Stimulated activated naive CD4-positive, alpha-beta T cell treated with Interleukin-2 at 50 U/mL for 16 hours (primary cell): ENCODE measurements around the gene DDX25.
"Not testable (repeated sequence)": the region's sequence is repeated elsewhere in the genome, so short reads cannot be mapped to it uniquely, and the experiment has no call there.

ENCODE experiments used
- DNase-seq: peaks from one replicate; lab custom pipeline; 2025; lab: John Stamatoyannopoulos, UW

Gene DDX25

GRCh38 chr11:125903711-125904659 is at the start of gene DDX25:
Gene DDX25 (plus strand): TSS chr11:125904508. CDS start chr11:125904518, 10 bp downstream.
- DNase-seq, result no peak

- not testable (repeated sequence) for DNase-seq
Observed at GRCh38 chr11:125857670-125858069, 46.6 kb upstream of the DDX25 start.

DNA sequence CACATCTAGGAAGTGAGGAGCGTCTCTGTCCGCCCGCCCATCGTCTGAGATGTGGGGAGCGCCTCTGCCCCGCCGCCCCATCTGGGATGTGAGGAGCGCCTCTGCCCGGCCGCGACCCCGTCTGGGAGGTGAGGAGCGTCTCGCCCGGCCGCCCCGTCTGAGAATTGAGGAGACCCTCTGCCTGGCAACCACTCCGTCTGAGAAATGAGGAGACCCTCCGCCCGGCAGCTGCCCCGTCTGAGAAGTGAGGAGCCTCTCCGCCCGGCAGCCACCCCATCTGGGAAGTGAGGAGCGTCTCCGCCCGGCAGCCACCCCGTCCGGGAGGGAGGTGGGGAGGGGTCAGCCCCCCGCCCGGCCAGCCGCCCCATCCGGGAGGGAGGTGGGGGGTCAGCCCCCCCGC is 41.5 kb upstream of the DDX25 start:
- DNase-seq, result not testable (repeated sequence)

DNA sequence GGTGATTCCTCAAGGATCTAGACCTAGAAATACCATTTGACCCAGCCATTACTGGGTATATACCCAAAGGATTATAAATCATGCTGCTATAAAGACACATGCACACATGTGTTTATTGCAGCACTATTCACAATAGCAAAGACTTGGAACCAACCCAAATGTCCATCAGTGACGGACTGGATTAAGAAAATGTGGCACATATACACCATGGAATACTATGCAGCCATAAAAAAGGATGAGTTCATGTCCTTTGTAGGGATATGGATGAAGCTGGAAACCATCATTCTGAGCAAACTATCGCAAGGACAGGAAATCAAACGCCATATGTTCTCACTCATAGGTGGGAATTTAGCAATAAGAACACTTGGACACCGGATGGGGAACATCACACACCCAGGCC is 39.0 kb upstream of the DDX25 start:
- not testable (repeated sequence) for DNase-seq

GRCh38 chr11:125869521-125869920 is 34.8 kb upstream of the DDX25 start:
- no peak for DNase-seq

GRCh38 chr11:125871391-125872137 is 32.7 kb upstream of the DDX25 start:
- DNase-seq, result no peak

GRCh38 chr11:125872138-125872491 is 32.2 kb upstream of the DDX25 start:
- no peak for DNase-seq

DNA sequence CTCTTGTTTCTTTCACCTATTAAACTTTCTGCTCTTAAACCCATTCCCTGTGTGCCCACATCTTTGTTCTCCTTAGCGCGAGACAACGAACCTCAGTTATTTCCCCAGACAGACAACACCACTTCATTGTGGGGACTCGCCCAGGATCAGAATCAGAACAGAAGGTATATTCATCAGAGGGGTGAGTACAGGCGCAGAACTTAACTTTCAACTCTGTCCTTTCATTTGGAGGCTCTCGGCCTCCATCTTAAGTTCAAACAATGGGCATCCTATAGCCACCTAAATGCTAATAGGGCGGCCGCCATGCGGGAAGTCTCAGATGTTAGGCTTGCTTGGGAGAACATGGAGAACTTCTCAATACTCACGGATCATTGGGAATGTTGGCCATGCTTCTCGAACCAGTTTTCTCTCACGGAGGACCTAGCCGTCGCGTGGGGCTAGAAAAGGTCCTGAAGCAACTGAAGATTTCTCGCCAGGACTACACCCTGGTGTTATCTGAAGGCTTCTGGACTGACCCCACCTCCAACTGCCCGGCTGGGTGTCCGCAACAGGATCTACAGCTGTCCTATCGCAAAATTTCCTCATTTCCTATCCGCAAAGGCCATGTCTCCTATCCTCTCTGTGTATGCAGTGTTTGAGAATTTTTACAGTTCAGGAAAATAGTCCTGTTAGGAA is 30.3 kb upstream of the DDX25 start:
- no peak for DNase-seq

DNA sequence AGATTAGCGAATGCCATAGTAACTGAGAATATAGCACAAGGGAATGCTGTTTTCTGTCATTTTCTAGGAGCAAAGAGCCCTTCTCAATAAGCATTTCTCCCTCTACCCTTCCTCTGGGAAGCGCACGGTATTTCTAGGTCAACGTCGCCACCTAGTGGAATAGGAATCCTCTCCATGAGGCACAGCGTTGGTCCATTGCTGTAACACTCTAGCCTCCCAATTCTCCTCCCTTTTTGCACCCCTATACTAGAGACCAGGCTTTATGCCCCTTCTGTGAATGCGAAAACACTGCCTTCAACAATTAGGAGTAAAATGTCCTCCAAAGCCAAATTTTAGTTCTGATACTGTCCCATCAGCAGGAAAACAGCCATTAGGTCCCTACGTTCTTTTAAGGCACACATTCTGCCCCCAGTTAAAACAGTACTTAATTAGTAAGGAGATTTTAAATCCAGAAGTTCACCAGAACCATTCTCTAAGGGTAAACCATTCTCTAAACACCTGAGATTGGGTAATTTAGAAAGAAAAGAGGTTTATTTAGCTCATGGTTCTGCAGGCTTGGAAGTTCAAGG is 29.7 kb upstream of the DDX25 start:
- peak; percentile 26 for DNase-seq

DNA sequence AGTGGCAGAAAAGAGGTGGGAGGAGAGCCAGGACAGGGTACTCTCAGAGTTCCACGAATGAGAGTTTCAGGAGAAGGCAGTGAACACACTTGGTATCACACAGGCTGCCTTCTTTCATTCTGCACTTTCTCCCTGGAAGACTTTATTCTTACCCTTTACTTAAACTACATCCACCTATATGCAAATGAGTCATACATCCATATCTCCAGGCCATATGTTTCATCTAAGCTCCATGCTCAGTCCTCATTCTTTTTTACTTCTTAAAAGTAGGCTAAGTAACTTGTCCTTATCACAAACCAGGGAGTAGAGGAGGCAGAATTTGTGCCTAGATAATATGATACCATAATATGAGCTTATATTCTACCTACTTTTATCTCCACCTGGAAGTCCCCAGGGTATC is 23.0 kb upstream of the DDX25 start:
- no peak for DNase-seq

DNA sequence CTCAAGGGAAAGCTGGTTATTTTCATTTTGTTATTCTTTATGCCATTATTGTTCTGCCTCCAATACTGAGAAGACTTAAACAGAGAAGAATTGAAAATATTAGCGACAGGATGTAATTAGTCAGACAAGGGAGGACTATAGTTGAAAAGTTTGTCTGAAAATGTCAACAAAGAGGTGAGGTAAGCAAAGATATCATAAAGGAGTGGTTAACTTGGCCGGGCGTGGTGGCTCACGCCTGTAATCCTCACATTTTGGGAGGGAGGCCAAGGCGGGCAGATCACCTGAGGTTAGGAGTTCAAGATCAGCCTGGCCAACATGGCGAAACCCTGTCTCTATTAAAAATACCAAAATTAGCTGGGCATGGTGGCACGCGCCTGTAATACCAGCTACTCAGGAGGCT is 20.9 kb upstream of the DDX25 start:
- no peak for DNase-seq

GRCh38 chr11:125886997-125887372 is 17.3 kb upstream of the DDX25 start:
- DNase-seq, result peak; percentile 61

- peak; percentile 94 for DNase-seq
Observed at GRCh38 chr11:125887373-125888324, 16.7 kb upstream of the DDX25 start, which contains the start of gene HYLS1. Gene HYLS1 (plus strand): TSS chr11:125887668. CDS start chr11:125899369, 11,701 bp downstream.

DNA sequence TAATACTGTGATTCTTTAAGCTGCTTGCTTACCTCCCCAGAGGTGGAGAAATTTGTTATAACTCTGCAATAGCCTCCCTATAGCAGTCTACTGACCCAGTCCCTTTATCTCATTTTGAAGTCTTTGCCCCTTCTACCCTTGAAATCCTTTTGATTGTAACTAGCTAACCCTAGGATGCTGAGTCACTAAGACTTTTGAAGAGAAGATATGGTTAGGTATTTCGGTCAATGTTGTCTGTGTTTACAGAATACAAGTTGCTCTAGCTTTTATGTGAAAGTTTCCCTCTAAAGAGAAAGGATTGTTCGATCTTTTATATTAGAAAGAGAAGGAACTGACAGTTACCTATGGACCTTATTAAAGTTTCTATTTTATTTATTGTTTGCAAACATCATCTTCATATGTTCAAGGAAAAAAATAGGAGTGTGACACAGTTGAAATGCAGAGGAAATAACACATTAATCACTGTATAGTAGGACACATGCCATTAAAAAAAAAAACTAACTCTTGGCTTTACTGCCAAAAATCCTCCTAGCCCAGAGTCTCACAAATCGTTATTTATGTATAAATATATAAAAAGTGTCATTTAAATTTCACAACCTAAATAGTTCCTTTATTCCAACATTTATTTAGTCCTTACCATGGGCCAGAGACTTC is 13.7 kb upstream of the DDX25 start:
- no peak for DNase-seq

DNA sequence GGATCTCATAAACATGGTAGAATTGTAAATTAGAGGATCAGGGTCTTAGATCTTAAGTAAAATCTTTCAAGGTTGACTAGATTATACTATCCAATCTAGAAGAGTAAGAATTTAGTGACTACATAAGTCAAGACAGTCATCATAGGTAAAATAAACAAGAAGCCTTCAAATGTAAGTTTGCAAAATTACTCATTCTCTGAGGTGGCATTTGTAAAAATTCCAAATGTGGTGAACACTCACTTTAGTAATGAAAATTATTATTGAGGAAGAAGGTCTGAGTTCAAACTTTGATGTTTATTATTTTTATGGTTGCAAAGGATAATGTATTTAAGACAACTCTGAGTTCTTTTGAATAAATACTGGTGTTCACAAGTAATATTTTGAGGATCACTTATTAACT is 12.2 kb upstream of the DDX25 start:
- DNase-seq, result no peak

GRCh38 chr11:125892994-125893393 is 11.3 kb upstream of the DDX25 start:
- no peak for DNase-seq

- DNase-seq, result no peak
Observed at GRCh38 chr11:125901872-125902271, 2.4 kb upstream of the DDX25 start.

GRCh38 chr11:125902277-125902926 is 1.9 kb upstream of the DDX25 start:
- no peak for DNase-seq

- DNase-seq, result peak; percentile 88
Observed at GRCh38 chr11:125902927-125903710, 1.2 kb upstream of the DDX25 start, which contains the start of gene PUS3. Gene PUS3 (minus strand): TSS chr11:125903206. CDS start chr11:125896284, 6,922 bp downstream.
